Natural killer cell treated with Interleukin-12 subunit alpha and Interleukin-12 subunit beta and Interleukin-15 and Interleukin-18, amount 100 ng/mL, for 72 hours (primary cell): ENCODE data around the gene ABCG4. TPM values are rescaled to one million over a fixed set of nuclear protein-coding genes. Genes with fewer than 3 reads are reported as not detected.
"Not testable (repeated sequence)": the region's sequence is repeated elsewhere in the genome, so short reads cannot be mapped to it uniquely, and the experiment has no call there.

Source experiments
- ATAC-seq, 2 donors: fragments of 150-1000 bp; cut with Tn5 transposase in 1 of 2; sonication (Bioruptor Pico), chemical (Tn5 transposase) in 1 of 2; 2 replicates each; pipeline ENCODE4 v1.10.0; 2021
- DNase-seq: peaks from one replicate; pipeline ENCODE4 v3.0.0; 2022; ENCODE audit warnings: low spot score
- H3K27ac Mint-ChIP-seq, 2 donors: 1 replicate in 1 of 2; 2 replicates in 1 of 2; pipeline ENCODE4 v1.8.0; 2022; ENCODE audit warnings: mixed read lengths in 2 of 2, mild to moderate bottlenecking in 1 of 2, moderate library complexity in 1 of 2
- H3K27me3 Mint-ChIP-seq, 2 donors: 1 replicate in 1 of 2; 2 replicates in 1 of 2; pipeline ENCODE4 v1.8.0; 2022; ENCODE audit warnings: mixed read lengths in 2 of 2
- H3K36me3 Mint-ChIP-seq: one replicate; pipeline ENCODE4 v1.8.0; 2022; ENCODE audit warnings: mixed read lengths
- H3K4me1 Mint-ChIP-seq, 2 donors: 1 replicate in 1 of 2; 2 replicates in 1 of 2; pipeline ENCODE4 v1.8.0; 2022; ENCODE audit warnings: low read depth in 2 of 2, mixed read lengths in 2 of 2, mild to moderate bottlenecking in 1 of 2
- H3K4me3 Mint-ChIP-seq: one replicate; pipeline ENCODE4 v1.8.0; 2022; ENCODE audit warnings: mixed read lengths
- H3K9me3 Mint-ChIP-seq: 2 replicates; pipeline ENCODE4 v1.8.0; 2022; ENCODE audit warnings: mixed read lengths
- total RNA-seq, 2 donors: library from RNA; stranded (reverse); gene quantifications; one replicate each; pipeline ENCODE4 v1.2.3, GENCODE V29; 2022

The ABCG4 gene
- total RNA-seq, 2 donors from 2014 or later: not detected

GRCh38 chr11:119188887-119189286 lies 40.0 kb downstream of the ABCG4 start:
- H3K36me3 Mint-ChIP-seq: no peaks in the 10 kb centered on the region
- no peaks in the 10 kb centered on the region for H3K9me3 Mint-ChIP-seq
- ATAC-seq: no peak
- no peaks in the 10 kb centered on the region for H3K4me1 Mint-ChIP-seq
- no peak overlapping the region for H3K27ac Mint-ChIP-seq
- no peak overlapping the region for H3K4me3 Mint-ChIP-seq
- no peak for DNase-seq
- no peaks in the 10 kb centered on the region for H3K27me3 Mint-ChIP-seq

DNA sequence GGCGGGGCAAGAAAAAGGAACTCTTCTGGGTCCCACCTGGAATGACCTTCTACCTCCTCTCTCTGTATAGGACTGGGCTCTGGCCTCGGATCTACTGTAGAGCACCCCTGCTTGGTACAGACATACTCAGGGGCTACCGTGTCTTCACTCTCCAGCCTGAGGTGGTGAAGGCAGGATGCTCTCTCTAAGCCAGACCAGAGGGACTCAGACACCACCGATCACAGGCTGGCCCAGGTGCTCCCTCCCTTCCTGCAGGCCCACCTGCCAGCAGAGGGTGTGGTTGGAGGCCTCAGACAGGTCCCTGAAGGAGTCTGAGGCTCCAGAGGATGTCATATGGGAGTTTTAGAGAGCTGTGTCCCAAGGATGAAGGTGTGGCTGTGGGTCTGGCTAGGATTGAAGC lies 40.5 kb downstream of the ABCG4 start:
- Mint-ChIP-seq H3K27ac (no peak overlapping the region), H3K36me3 (no peaks in the 10 kb centered on the region), H3K4me3 (no peak overlapping the region), H3K4me1 (no peaks in the 10 kb centered on the region), H3K27me3 (no peaks in the 10 kb centered on the region), H3K9me3 (no peaks in the 10 kb centered on the region)
- no peak for DNase-seq
- no peak for ATAC-seq

- H3K9me3 Mint-ChIP-seq: no peaks in the 10 kb centered on the region
- H3K4me1 Mint-ChIP-seq: no peaks in the 10 kb centered on the region
- peaks cover 5 to 9% of the 10 kb centered on the region in 2 donors for H3K27me3 Mint-ChIP-seq
- no peaks in the 10 kb centered on the region for H3K36me3 Mint-ChIP-seq
- H3K4me3 Mint-ChIP-seq: no peak overlapping the region
- DNase-seq (no peak), ATAC-seq (no peak)
- H3K27ac Mint-ChIP-seq: no peak overlapping the region
Measured at GRCh38 chr11:119190531-119190930, 41.7 kb downstream of the ABCG4 start.

GRCh38 chr11:119191265-119191664 lies 42.4 kb downstream of the ABCG4 start:
- H3K4me1 Mint-ChIP-seq, ATAC-seq, H3K36me3 Mint-ChIP-seq, H3K27me3 Mint-ChIP-seq, H3K9me3 Mint-ChIP-seq, H3K27ac Mint-ChIP-seq, DNase-seq, H3K4me3 Mint-ChIP-seq: not testable (repeated sequence)

- Mint-ChIP-seq H3K9me3 (no peaks in the 10 kb centered on the region), H3K36me3 (no peaks in the 10 kb centered on the region), H3K4me3 (no peak overlapping the region), H3K27me3 (peaks cover 5 to 9% of the 10 kb centered on the region in 2 donors), H3K27ac (no peak overlapping the region), H3K4me1 (peaks cover 3 to 6% of the 10 kb centered on the region in 2 donors)
- no peak for DNase-seq
- no peak for ATAC-seq
Measured at GRCh38 chr11:119192111-119192510, 43.3 kb downstream of the ABCG4 start.

DNA sequence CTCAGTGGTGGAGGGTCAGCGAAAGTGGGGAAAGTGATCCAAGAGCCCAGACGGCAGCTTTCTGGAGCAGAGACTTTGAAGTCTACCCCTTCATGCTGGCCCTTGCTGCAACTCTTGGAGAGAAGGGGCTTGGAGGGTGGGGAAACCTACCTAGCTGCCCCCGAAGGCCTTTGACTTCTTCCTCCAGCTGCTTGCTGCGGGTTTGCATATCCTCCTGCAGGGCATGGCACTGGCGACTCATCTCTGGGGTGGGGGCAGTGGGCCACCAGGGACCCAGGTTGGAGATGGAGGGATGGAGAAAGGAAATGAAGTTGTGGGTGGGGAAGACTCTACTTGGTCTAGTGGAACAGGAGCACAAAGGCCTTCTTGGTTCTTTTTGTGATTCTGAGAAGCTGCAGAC lies 44.1 kb downstream of the ABCG4 start:
- Mint-ChIP-seq H3K9me3 (no peaks in the 10 kb centered on the region), H3K36me3 (no peaks in the 10 kb centered on the region), H3K4me3 (no peak overlapping the region), H3K27ac (no peak overlapping the region), H3K4me1 (peaks cover 3 to 6% of the 10 kb centered on the region in 2 donors), H3K27me3 (peaks cover 5 to 9% of the 10 kb centered on the region in 2 donors)
- DNase-seq (no peak), ATAC-seq (no peak)

- Mint-ChIP-seq H3K36me3 (no peaks in the 10 kb centered on the region), H3K4me1 (peaks cover 3 to 6% of the 10 kb centered on the region in 2 donors), H3K27me3 (peaks cover 5 to 9% of the 10 kb centered on the region in 2 donors), H3K27ac (no peak overlapping the region), H3K9me3 (no peaks in the 10 kb centered on the region), H3K4me3 (no peak overlapping the region)
- DNase-seq (no peak), ATAC-seq (no peak)
Measured at GRCh38 chr11:119193626-119194025, 44.8 kb downstream of the ABCG4 start.

DNA sequence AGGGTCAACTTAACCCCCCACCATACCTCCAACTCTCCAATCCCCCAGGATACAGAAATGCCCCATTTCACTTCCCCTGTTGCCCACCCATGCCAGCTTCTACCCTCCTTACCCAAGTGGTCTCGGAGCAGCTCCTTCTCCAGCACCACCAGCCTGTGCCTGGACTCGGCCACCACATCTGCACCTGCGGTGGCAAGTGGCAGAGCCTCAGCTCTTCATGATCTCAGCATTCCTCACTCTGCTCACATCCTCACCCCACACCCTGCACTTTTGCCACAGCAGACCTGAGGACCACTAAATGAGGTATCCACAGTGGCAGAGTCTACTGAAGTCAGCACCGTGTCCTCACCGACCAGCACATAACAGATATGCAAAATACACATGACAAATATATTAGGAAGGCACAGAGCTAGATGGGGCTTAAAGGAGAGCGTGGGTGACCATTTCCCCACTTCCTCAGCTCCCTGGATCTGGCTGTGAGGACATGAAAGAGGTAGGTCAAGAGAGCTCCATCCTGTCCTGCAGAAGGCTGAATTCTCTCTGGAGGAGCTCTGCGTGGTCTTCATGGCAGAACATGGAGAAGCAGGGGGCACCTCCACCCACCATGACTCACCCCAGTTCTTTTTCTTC lies 46.1 kb downstream of the ABCG4 start:
- Mint-ChIP-seq H3K27ac (no peak overlapping the region), H3K4me1 (peaks cover 3 to 6% of the 10 kb centered on the region in 2 donors), H3K27me3 (peaks cover 5 to 9% of the 10 kb centered on the region in 2 donors), H3K9me3 (no peaks in the 10 kb centered on the region), H3K4me3 (no peak overlapping the region), H3K36me3 (no peaks in the 10 kb centered on the region)
- ATAC-seq (no peak), DNase-seq (no peak)

- Mint-ChIP-seq H3K9me3 (no peaks in the 10 kb centered on the region), H3K4me3 (no peak overlapping the region), H3K27ac (no peak overlapping the region), H3K4me1 (peaks cover 3 to 6% of the 10 kb centered on the region in 2 donors), H3K36me3 (no peaks in the 10 kb centered on the region), H3K27me3 (peaks cover 5 to 9% of the 10 kb centered on the region in 2 donors)
- ATAC-seq: peak in 1 of 2 donors; percentile 32
- DNase-seq: no peak
Measured at GRCh38 chr11:119195680-119196079, 46.8 kb downstream of the ABCG4 start.

GRCh38 chr11:119196833-119197483 lies 48.1 kb downstream of the ABCG4 start:
- Mint-ChIP-seq H3K4me1 (peaks cover 3 to 6% of the 10 kb centered on the region in 2 donors), H3K27ac (no peak overlapping the region), H3K36me3 (no peaks in the 10 kb centered on the region), H3K9me3 (no peaks in the 10 kb centered on the region), H3K27me3 (peaks cover 5 to 9% of the 10 kb centered on the region in 2 donors), H3K4me3 (no peak overlapping the region)
- ATAC-seq (peak; percentile 85 to 89), DNase-seq (peak; percentile 70)

- DNase-seq (no peak), ATAC-seq (no peak)
- no peak overlapping the region for H3K27ac Mint-ChIP-seq
- no peak overlapping the region for H3K4me3 Mint-ChIP-seq
- no peaks in the 10 kb centered on the region for H3K9me3 Mint-ChIP-seq
- peaks cover 3 to 6% of the 10 kb centered on the region in 2 donors for H3K4me1 Mint-ChIP-seq
- H3K36me3 Mint-ChIP-seq: no peaks in the 10 kb centered on the region
- H3K27me3 Mint-ChIP-seq: peaks cover 5 to 9% of the 10 kb centered on the region in 2 donors
Measured at GRCh38 chr11:119198925-119199324, 50.1 kb downstream of the ABCG4 start.

- not testable (repeated sequence) for ATAC-seq, H3K27ac Mint-ChIP-seq, H3K4me3 Mint-ChIP-seq, H3K9me3 Mint-ChIP-seq, H3K36me3 Mint-ChIP-seq, DNase-seq, H3K27me3 Mint-ChIP-seq
- H3K4me1 Mint-ChIP-seq: peaks cover 6 to 11% of the 10 kb centered on the region in 2 donors
Measured at GRCh38 chr11:119201236-119201635, 52.4 kb downstream of the ABCG4 start.

DNA sequence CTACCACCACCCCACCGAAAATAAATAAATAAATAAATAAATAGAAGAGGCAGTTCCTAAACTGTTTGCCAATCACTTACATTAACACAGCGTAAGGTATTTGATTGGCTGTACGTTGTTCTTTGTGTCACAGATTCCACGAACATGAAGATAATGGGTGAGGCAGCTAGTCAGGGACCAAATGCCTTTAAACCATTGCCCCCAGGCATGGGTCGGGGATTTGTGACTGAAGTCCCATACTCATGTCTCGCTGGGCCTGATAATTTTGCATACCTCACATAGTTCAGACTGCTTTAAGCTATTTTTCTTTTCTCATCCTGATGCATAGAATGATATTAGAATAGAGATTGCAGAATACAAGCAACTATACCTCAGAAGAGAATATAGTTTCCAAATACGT lies 53.7 kb downstream of the ABCG4 start:
- Mint-ChIP-seq H3K4me1 (peaks cover 11 to 16% of the 10 kb centered on the region in 2 donors), H3K9me3 (no peaks in the 10 kb centered on the region), H3K27me3 (no peaks in the 10 kb centered on the region), H3K4me3 (no peak overlapping the region), H3K27ac (no peak overlapping the region), H3K36me3 (no peaks in the 10 kb centered on the region)
- DNase-seq (no peak), ATAC-seq (no peak)

DNA sequence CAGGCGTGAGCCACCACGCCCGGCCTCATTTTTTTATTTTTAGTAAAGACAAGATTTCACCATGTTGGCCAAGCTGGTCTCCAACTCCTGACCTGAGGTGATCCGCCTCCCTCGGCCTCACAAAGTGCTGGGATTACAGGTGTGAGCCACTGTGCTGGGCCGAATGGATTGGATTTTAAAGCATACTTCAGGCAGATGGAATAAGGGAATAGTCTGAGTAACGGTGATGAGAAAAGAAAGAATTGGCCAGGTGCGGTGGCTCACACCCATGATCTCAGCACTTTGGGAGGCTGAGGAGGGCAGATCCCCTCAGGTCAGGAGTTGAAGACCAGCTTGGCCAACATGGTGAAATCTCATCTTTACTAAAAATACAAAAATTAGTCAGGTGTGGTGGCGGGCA lies 55.2 kb downstream of the ABCG4 start:
- ATAC-seq: no peak
- Mint-ChIP-seq H3K9me3 (no peaks in the 10 kb centered on the region), H3K27me3 (no peaks in the 10 kb centered on the region), H3K4me3 (no peak overlapping the region), H3K4me1 (peaks cover 16 to 22% of the 10 kb centered on the region in 2 donors), H3K27ac (no peak overlapping the region), H3K36me3 (no peaks in the 10 kb centered on the region)
- no peak for DNase-seq
